ENCODE measurements around the gene OR2M5. TPM values are rescaled to one million over a fixed set of nuclear protein-coding genes. Genes with fewer than 3 reads are reported as not detected.

Gene OR2M5, protein sequence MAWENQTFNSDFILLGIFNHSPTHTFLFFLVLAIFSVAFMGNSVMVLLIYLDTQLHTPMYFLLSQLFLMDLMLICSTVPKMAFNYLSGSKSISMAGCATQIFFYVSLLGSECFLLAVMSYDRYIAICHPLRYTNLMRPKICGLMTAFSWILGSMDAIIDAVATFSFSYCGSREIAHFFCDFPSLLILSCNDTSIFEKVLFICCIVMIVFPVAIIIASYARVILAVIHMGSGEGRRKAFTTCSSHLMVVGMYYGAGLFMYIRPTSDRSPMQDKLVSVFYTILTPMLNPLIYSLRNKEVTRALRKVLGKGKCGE
- total RNA-seq (2021; fragmentation: NEBNext Ultra II Directional; extraction: Animal tissue kit (Norgen Biotek cat#: 25700)): not detected
- long read RNA-seq: 0 reads

DNA sequence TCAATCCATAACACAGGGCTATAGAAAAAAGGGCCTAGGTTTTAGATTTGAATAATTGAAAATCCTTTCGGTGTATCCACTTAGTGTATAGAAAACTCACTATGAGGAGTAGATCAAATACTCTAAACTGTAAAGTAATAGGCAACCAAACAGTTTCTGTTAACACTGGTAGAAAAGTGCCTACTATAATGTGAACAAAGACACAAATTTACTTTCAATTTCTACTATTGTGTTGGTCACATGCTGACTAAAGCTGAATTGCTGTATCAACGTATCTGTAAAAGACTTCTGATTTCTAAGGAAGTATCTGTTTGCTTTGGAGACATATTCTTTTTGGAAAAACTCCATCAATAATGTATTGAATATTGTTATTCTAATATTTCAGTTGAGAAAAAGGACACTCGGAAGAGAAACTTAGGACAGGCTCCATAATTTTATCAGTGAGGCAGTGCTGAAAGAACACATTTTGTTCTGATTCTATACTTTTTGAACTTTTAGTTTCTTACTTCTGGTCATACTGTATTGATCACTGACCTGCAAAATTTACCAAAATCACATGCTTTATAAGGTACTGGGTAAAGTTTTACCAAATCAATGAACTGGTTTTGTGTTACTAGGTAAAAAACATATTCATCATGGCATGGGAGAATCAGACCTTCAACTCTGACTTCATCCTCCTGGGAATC lies at the start of gene OR2M5:
Gene OR2M5 (plus strand): TSS at position 636 of the 686 bp plus-strand sequence. CDS start 0 bp downstream, at position 636.
- H3K36me3 Mint-ChIP-seq (ENCODE audit: low read depth): no peaks in the 10 kb centered on the region
- peaks cover 64% of the 10 kb centered on the region for H3K9me3 Mint-ChIP-seq
- H3K4me1 Mint-ChIP-seq (ENCODE audit: low read depth): no peaks in the 10 kb centered on the region
- H3K4me3 Mint-ChIP-seq: no peak within 1 kb of the TSS
- TF ChIP-seq, protein P1, sequence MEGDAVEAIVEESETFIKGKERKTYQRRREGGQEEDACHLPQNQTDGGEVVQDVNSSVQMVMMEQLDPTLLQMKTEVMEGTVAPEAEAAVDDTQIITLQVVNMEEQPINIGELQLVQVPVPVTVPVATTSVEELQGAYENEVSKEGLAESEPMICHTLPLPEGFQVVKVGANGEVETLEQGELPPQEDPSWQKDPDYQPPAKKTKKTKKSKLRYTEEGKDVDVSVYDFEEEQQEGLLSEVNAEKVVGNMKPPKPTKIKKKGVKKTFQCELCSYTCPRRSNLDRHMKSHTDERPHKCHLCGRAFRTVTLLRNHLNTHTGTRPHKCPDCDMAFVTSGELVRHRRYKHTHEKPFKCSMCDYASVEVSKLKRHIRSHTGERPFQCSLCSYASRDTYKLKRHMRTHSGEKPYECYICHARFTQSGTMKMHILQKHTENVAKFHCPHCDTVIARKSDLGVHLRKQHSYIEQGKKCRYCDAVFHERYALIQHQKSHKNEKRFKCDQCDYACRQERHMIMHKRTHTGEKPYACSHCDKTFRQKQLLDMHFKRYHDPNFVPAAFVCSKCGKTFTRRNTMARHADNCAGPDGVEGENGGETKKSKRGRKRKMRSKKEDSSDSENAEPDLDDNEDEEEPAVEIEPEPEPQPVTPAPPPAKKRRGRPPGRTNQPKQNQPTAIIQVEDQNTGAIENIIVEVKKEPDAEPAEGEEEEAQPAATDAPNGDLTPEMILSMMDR (IDR thresholded peaks at IDR 0.05): no peak
- H3K27ac Mint-ChIP-seq: peak within 1 kb of the TSS; percentile 22; the same call in 1 of the 2 replicates
- DNase-seq: no peak
- no peaks in the 10 kb centered on the region for H3K27me3 Mint-ChIP-seq (ENCODE audit: insufficient read depth)

DNA sequence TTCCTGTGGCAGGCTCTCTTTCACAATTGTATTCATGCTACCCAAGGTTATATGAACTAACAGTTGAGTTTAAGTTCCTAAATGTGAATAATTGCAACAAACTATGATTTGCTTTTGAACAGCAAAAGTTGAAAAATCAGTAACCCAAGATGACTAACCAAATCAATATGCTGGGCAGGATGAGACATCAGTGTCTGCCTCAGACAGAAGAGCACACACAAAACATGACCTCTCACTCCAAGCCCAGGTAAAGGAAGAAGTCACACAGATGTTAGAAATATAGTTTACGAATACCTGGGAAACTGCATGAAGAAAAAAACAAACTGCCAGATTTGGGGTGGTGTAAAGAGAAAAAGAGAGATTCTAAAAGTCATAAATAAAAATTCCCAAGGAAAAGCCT lies 46.4 kb upstream of the OR2M5 start:
- H3K9me3 Mint-ChIP-seq: peaks cover 32% of the 10 kb centered on the region

DNA sequence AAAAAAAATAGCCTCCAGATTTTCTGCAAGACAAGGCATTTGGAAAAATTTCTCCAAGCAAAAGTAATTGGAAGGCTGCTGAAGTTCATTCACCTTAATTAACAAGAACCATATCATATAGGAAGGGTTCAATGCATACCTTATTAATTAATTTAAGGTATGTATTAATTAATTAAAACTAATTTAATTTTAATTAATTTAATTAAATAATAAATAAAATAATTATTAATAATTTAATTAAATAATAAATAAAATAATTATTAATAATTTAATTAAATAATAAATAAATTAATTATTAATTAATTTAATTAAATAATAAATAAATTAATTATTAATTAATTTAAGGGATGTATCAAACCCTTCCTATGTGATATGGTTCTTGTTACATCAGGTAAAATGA lies 42.1 kb upstream of the OR2M5 start:
- no peak for DNase-seq
- peaks cover 38% of the 10 kb centered on the region for H3K9me3 Mint-ChIP-seq
- H3K27me3 Mint-ChIP-seq (ENCODE audit: insufficient read depth): no peaks in the 10 kb centered on the region
- no peak overlapping the region for H3K4me3 Mint-ChIP-seq
- H3K36me3 Mint-ChIP-seq (ENCODE audit: low read depth): peaks cover 6% of the 10 kb centered on the region; the same call in 1 of the 2 replicates
- H3K4me1 Mint-ChIP-seq (ENCODE audit: low read depth): no peaks in the 10 kb centered on the region
- TF ChIP-seq, protein P1 (IDR thresholded peaks at IDR 0.05): no peak
- no peak overlapping the region for H3K27ac Mint-ChIP-seq

More for the DNA sequence above, 46.4 kb upstream of the OR2M5 start:
- no peak overlapping the region for H3K27ac Mint-ChIP-seq
- H3K27me3 Mint-ChIP-seq (ENCODE audit: insufficient read depth): no peaks in the 10 kb centered on the region
- peaks cover 6% of the 10 kb centered on the region; the same call in 1 of the 2 replicates for H3K36me3 Mint-ChIP-seq (ENCODE audit: low read depth)
- no peaks in the 10 kb centered on the region for H3K4me1 Mint-ChIP-seq (ENCODE audit: low read depth)
- TF ChIP-seq, protein P1 (IDR thresholded peaks at IDR 0.05): no peak
- no peak overlapping the region for H3K4me3 Mint-ChIP-seq
- no peak for DNase-seq

DNA sequence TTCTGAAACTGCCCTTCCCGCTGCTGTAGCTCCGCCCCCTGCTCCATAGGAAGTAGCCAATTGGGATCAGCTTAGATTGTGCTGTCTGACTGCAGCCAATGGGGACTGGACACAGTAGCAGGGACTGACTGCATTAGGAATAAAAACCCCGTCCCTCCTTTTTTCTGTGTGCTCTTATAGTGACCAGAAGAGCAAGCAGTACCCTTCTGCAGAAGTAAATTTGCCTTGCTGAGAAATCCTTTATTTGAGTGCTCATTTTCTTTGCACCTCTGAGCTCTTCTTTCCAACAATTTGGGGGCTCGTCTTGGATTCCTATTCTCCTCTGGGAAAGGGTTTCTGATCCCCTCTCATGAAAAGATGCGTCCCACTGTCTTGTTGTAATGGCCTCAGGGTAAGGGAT lies 33.8 kb upstream of the OR2M5 start:
- Mint-ChIP-seq H3K27ac (no peak overlapping the region), H3K27me3 (ENCODE audit: insufficient read depth) (no peaks in the 10 kb centered on the region), H3K36me3 (ENCODE audit: low read depth) (peaks cover 12% of the 10 kb centered on the region; the same call in 1 of the 2 replicates), H3K4me1 (ENCODE audit: low read depth) (no peaks in the 10 kb centered on the region), H3K9me3 (peaks cover 64% of the 10 kb centered on the region), H3K4me3 (no peak overlapping the region)
- DNase-seq: no peak
- TF ChIP-seq, protein P1 (IDR thresholded peaks at IDR 0.05): no peak

DNA sequence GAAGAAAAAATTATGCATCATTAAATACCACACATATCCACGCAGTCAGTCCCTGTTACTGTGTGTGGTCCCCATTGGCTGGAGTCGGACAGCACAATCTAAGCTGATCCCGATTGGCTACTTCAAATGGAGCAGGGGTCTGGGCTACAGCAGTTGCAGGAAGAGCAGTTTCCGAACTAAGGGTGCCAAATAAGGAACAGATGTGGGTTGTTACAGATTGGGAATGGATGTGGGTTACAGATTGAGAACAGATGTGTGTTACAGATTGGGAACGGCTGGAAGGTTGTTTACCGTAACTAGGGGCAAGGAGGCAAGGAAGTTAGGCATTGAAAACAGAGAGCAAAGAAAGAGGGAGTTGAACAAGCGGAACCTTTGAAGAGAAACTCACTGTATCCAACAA lies 30.1 kb upstream of the OR2M5 start:
- H3K27me3 Mint-ChIP-seq (ENCODE audit: insufficient read depth): no peaks in the 10 kb centered on the region
- no peaks in the 10 kb centered on the region for H3K4me1 Mint-ChIP-seq (ENCODE audit: low read depth)
- peak overlapping the region; percentile 42; the same call in 1 of the 2 replicates for H3K4me3 Mint-ChIP-seq
- H3K9me3 Mint-ChIP-seq: peaks cover 32% of the 10 kb centered on the region
- TF ChIP-seq, protein P1 (IDR thresholded peaks at IDR 0.05): no peak
- H3K27ac Mint-ChIP-seq: peak overlapping the region; percentile 60; the same call in 1 of the 2 replicates
- H3K36me3 Mint-ChIP-seq (ENCODE audit: low read depth): peaks cover 12% of the 10 kb centered on the region; the same call in 1 of the 2 replicates
- DNase-seq: no peak

Measured in HFFc6 (cell line).